Naive thymus-derived CD4-positive, alpha-beta T cell (primary cell): Measurements from ENCODE around the gene FLT4. TPM values are rescaled to one million over a fixed set of nuclear protein-coding genes. Genes with fewer than 3 reads are reported as not detected.

ENCODE experiments used
- ATAC-seq: fragments of 150-1000 bp; cut with Tn5 transposase; 2 replicates; pipeline ENCODE4 v1.10.0; 2021; ENCODE audit warnings: mild to moderate bottlenecking, moderate library complexity
- CTCF ChIA-PET: fragments of 350-600 bp; sonication (Branson Sonifier 250); formaldehyde crosslinking; loops from one replicate; lab custom pipeline; 2021; ENCODE audit warnings: antibody characterized with exemption; lab: Charles Lee
- POLR2A ChIA-PET: fragments of 350-600 bp; sonication (Branson Sonifier 250); formaldehyde crosslinking; loops from one replicate; lab custom pipeline; 2021; ENCODE audit warnings: antibody characterized with exemption, inconsistent platforms; lab: Charles Lee
- DNase-seq, 9 donors: peaks; one replicate each; pipeline versions ENCODE4 v3.0.0 to v3.0.0-alpha.2; 2020 to 2022; ENCODE audit warnings: mixed read lengths in 1 of 9
- H3K27ac ChIP-seq: one replicate; pipeline ENCODE4 v1.7.0; 2013; ENCODE audit warnings: mild to moderate bottlenecking, low read depth, low read length, moderate library complexity
- H3K27me3 ChIP-seq, 2 donors: one replicate each; pipeline ENCODE4 v1.7.0; 2013; ENCODE audit warnings: low read length in 2 of 2, mild to moderate bottlenecking in 2 of 2, moderate library complexity in 2 of 2; ENCODE audit not compliant: control insufficient read depth in 2 of 2, insufficient read depth in 2 of 2
- H3K36me3 ChIP-seq, 3 experiments: 1 replicate in 2 of 3; 2 replicates in 1 of 3; pipeline ENCODE4 v1.7.0; 2013; ENCODE audit warnings: low read length in 3 of 3, mild to moderate bottlenecking in 3 of 3, moderate library complexity in 1 of 3; ENCODE audit not compliant: insufficient read depth in 3 of 3, control insufficient read depth in 2 of 3
- H3K4me1 ChIP-seq, 2 donors: one replicate each; pipeline ENCODE4 v1.7.0; 2013; ENCODE audit warnings: low read length in 2 of 2, mild to moderate bottlenecking in 2 of 2, moderate library complexity in 1 of 2; ENCODE audit not compliant: control insufficient read depth in 2 of 2, insufficient read depth in 2 of 2
- H3K4me3 ChIP-seq: 2 replicates; pipeline ENCODE4 v1.7.0; 2013; ENCODE audit warnings: mild to moderate bottlenecking, low read length
- H3K9me3 ChIP-seq, 3 experiments: 1 replicate in 2 of 3; 2 replicates in 1 of 3; pipeline ENCODE4 v1.7.0; 2013; ENCODE audit warnings: low read length in 3 of 3; ENCODE audit not compliant: control insufficient read depth in 2 of 3
- H3K27ac Mint-ChIP-seq, 9 donors: one replicate each; pipeline ENCODE4 v1.8.0; 2020 to 2022; ENCODE audit warnings: mixed read lengths in 9 of 9, mild to moderate bottlenecking in 8 of 9, moderate library complexity in 5 of 9, inconsistent platforms in 2 of 9
- H3K27me3 Mint-ChIP-seq, 5 donors: one replicate each; pipeline ENCODE4 v1.8.0; 2021 to 2022; ENCODE audit warnings: mixed read lengths in 5 of 5, mild to moderate bottlenecking in 1 of 5
- H3K36me3 Mint-ChIP-seq, 5 donors: one replicate each; pipeline ENCODE4 v1.8.0; 2020 to 2022; ENCODE audit warnings: mixed read lengths in 5 of 5, mild to moderate bottlenecking in 3 of 5, inconsistent platforms in 1 of 5
- H3K4me1 Mint-ChIP-seq, 7 donors: one replicate each; pipeline ENCODE4 v1.8.0; 2020 to 2022; ENCODE audit warnings: mixed read lengths in 7 of 7, mild to moderate bottlenecking in 3 of 7, inconsistent platforms in 1 of 7
- H3K4me3 Mint-ChIP-seq, 10 donors: one replicate each; pipeline ENCODE4 v1.8.0; 2020 to 2022; ENCODE audit warnings: mild to moderate bottlenecking in 10 of 10, mixed read lengths in 10 of 10, moderate library complexity in 6 of 10, inconsistent platforms in 2 of 10
- H3K9me3 Mint-ChIP-seq, 11 donors: one replicate each; pipeline ENCODE4 v1.8.0; 2020 to 2022; ENCODE audit warnings: mixed read lengths in 11 of 11, mild to moderate bottlenecking in 4 of 11, inconsistent platforms in 1 of 11, moderate library complexity in 1 of 11
- intact Hi-C, 2 donors: fragments of 100-400 bp; cut with micrococcal nuclease; formaldehyde crosslinking; loops; one replicate each; pipeline ENCODE4 v1.15.1; 2023
- polyA plus RNA-seq, 2 donors: library from polyadenylated mRNA; unstranded; fragments of 300-500 nt; fragmentation: Illumina TruSeq; gene quantifications; one replicate each; pipeline ENCODE4 v1.2.3, GENCODE V29; 2021
- total RNA-seq, 6 experiments: library from RNA in 5 of 6; stranded (reverse) in 5 of 6; gene quantifications; 1 replicate in 5 of 6; 2 replicates in 1 of 6; pipeline ENCODE4 v1.2.3 and lab custom pipeline; 2021 to 2026

Gene FLT4
- total and polyA plus RNA-seq, 7 experiments from 2014 or later = 0.53 to 6.0 (median 2.3) TPM

GRCh38 chr5:180641566-180641900 is 7.9 kb downstream of the FLT4 start:
- H3K27ac Mint-ChIP-seq = no peak overlapping the region
- Histone ChIP-seq H3K9me3 (no peaks in the 10 kb centered on the region), H3K27me3 (no peaks in the 10 kb centered on the region), H3K4me3 (no peak overlapping the region), H3K4me1 (no peaks in the 10 kb centered on the region), H3K27ac (no peak overlapping the region), H3K36me3 (no peaks in the 10 kb centered on the region)
- H3K36me3 Mint-ChIP-seq = no peaks in the 10 kb centered on the region
- H3K4me3 Mint-ChIP-seq = no peak overlapping the region
- intact Hi-C loops = no loop called here
- no peak for ATAC-seq
- peaks cover 0 to 11% (median 2%) of the 10 kb centered on the region in 7 donors for H3K4me1 Mint-ChIP-seq
- DNase-seq = no peak
- peaks cover 0 to 6% (median 0%) of the 10 kb centered on the region in 5 donors for H3K27me3 Mint-ChIP-seq
- H3K9me3 Mint-ChIP-seq = peaks cover 0 to 1% (median 0%) of the 10 kb centered on the region in 11 donors
- ChIA-PET POLR2A (no interaction called here), CTCF (no interaction called here)

GRCh38 chr5:180640861-180641565 is 8.4 kb downstream of the FLT4 start:
- Mint-ChIP-seq H3K4me3 (no peak overlapping the region), H3K27ac (no peak overlapping the region), H3K27me3 (peaks cover 0 to 2% (median 0%) of the 10 kb centered on the region in 5 donors), H3K9me3 (peaks cover 0 to 1% (median 0%) of the 10 kb centered on the region in 11 donors), H3K4me1 (peaks cover 0 to 11% (median 2%) of the 10 kb centered on the region in 7 donors), H3K36me3 (no peaks in the 10 kb centered on the region)
- Histone ChIP-seq H3K27me3 (no peaks in the 10 kb centered on the region), H3K36me3 (no peaks in the 10 kb centered on the region), H3K9me3 (no peaks in the 10 kb centered on the region), H3K4me3 (no peak overlapping the region), H3K27ac (no peak overlapping the region), H3K4me1 (no peaks in the 10 kb centered on the region)
- intact Hi-C loops = no loop called here
- CTCF ChIA-PET = no interaction called here
- POLR2A ChIA-PET = no interaction called here
- DNase-seq (no peak), ATAC-seq (no peak)

- no peak overlapping the region for H3K27ac Mint-ChIP-seq
- H3K4me3 Mint-ChIP-seq = no peak overlapping the region
- H3K4me1 Mint-ChIP-seq = peaks cover 0 to 11% (median 2%) of the 10 kb centered on the region in 7 donors
- ChIA-PET CTCF (no interaction called here), POLR2A (no interaction called here)
- no peaks in the 10 kb centered on the region for H3K27me3 Mint-ChIP-seq
- DNase-seq (peak in 1 of 9 donors; percentile 8), ATAC-seq (no peak)
- H3K9me3 Mint-ChIP-seq = peaks cover 0 to 1% (median 0%) of the 10 kb centered on the region in 11 donors
- H3K36me3 ChIP-seq = no peaks in the 10 kb centered on the region
- no peak overlapping the region for H3K4me3 ChIP-seq
- intact Hi-C loops = no loop called here
- H3K4me1 ChIP-seq = no peaks in the 10 kb centered on the region
- no peaks in the 10 kb centered on the region for H3K36me3 Mint-ChIP-seq
- H3K27me3 ChIP-seq = no peaks in the 10 kb centered on the region
- H3K9me3 ChIP-seq = no peaks in the 10 kb centered on the region
- H3K27ac ChIP-seq = no peak overlapping the region
Measured at GRCh38 chr5:180640611-180640860, 8.9 kb downstream of the FLT4 start.

- peaks cover 0 to 11% (median 2%) of the 10 kb centered on the region in 7 donors for H3K4me1 Mint-ChIP-seq
- no peak overlapping the region for H3K4me3 Mint-ChIP-seq
- Histone ChIP-seq H3K27me3 (no peaks in the 10 kb centered on the region), H3K4me3 (no peak overlapping the region), H3K4me1 (no peaks in the 10 kb centered on the region), H3K36me3 (no peaks in the 10 kb centered on the region), H3K27ac (no peak overlapping the region), H3K9me3 (no peaks in the 10 kb centered on the region)
- no peaks in the 10 kb centered on the region for H3K27me3 Mint-ChIP-seq
- intact Hi-C loops = no loop called here
- DNase-seq (peak in 1 of 9 donors; percentile 18), ATAC-seq (no peak)
- ChIA-PET CTCF (no interaction called here), POLR2A (no interaction called here)
- peaks cover 0 to 1% (median 0%) of the 10 kb centered on the region in 11 donors for H3K9me3 Mint-ChIP-seq
- H3K27ac Mint-ChIP-seq = peak overlapping the region in 1 of 9 donors; percentile 42
- no peaks in the 10 kb centered on the region for H3K36me3 Mint-ChIP-seq
Measured at GRCh38 chr5:180639741-180640610, 9.4 kb downstream of the FLT4 start.

GRCh38 chr5:180639287-180639686 is 10.1 kb downstream of the FLT4 start:
- H3K27ac ChIP-seq = no peak overlapping the region
- H3K27ac Mint-ChIP-seq = peak overlapping the region in 2 of 9 donors; percentile 13 to 42
- H3K4me1 Mint-ChIP-seq = peaks cover 0 to 11% (median 2%) of the 10 kb centered on the region in 7 donors

GRCh38 chr5:180637962-180638680 is 11.3 kb downstream of the FLT4 start:
- Histone ChIP-seq H3K27me3 (no peaks in the 10 kb centered on the region), H3K9me3 (no peaks in the 10 kb centered on the region), H3K27ac (no peak overlapping the region), H3K36me3 (no peaks in the 10 kb centered on the region), H3K4me3 (no peak overlapping the region), H3K4me1 (no peaks in the 10 kb centered on the region)
- no peak overlapping the region for H3K27ac Mint-ChIP-seq
- peaks cover 0 to 3% (median 0%) of the 10 kb centered on the region in 11 donors for H3K9me3 Mint-ChIP-seq
- DNase-seq = peak in 1 of 9 donors; percentile 17
- POLR2A ChIA-PET = no interaction called here
- intact Hi-C loops = no loop called here
- H3K36me3 Mint-ChIP-seq = no peaks in the 10 kb centered on the region
- peaks cover 0 to 4% (median 0%) of the 10 kb centered on the region in 5 donors for H3K27me3 Mint-ChIP-seq
- peaks cover 0 to 11% (median 3%) of the 10 kb centered on the region in 7 donors for H3K4me1 Mint-ChIP-seq
- H3K4me3 Mint-ChIP-seq = peak overlapping the region in 1 of 10 donors; percentile 49
- CTCF ChIA-PET = no interaction called here
- ATAC-seq = no peak

More at GRCh38 chr5:180639287-180639686, 10.1 kb downstream of the FLT4 start:
- CTCF ChIA-PET = no interaction called here
- no peak for DNase-seq
- no peak for ATAC-seq
- Mint-ChIP-seq H3K4me3 (no peak overlapping the region), H3K27me3 (no peaks in the 10 kb centered on the region), H3K36me3 (no peaks in the 10 kb centered on the region), H3K9me3 (peaks cover 0 to 3% (median 0%) of the 10 kb centered on the region in 11 donors)
- POLR2A ChIA-PET = no interaction called here
- no peaks in the 10 kb centered on the region for H3K9me3 ChIP-seq
- intact Hi-C loops = no loop called here
- H3K36me3 ChIP-seq = no peaks in the 10 kb centered on the region
- no peak overlapping the region for H3K4me3 ChIP-seq
- no peaks in the 10 kb centered on the region for H3K4me1 ChIP-seq
- H3K27me3 ChIP-seq = no peaks in the 10 kb centered on the region
